H1 (cell line): Measurements from ENCODE around the gene CAPN6. TPM values are rescaled to one million over a fixed set of nuclear protein-coding genes. Genes with fewer than 3 reads are reported as not detected.

Experiments used
- CTCF ChIA-PET: fragments of 300-600 bp; sonication (Branson Sonifier 250); formaldehyde crosslinking; loops from one replicate; lab custom pipeline; 2021; ENCODE audit not compliant: partially characterized antibody; lab: Charles Lee
- POLR2A ChIA-PET: fragments of 300-600 bp; sonication (Branson Sonifier 250); formaldehyde crosslinking; loops from one replicate; lab custom pipeline; 2021; ENCODE audit warnings: inconsistent platforms; ENCODE audit not compliant: partially characterized antibody; lab: Charles Lee
- DNase-seq, 2 experiments: peaks; one replicate each; pipeline versions ENCODE4 v3.0.0 to v3.0.0-alpha.2; 2010 to 2022; ENCODE audit warnings: low spot score in 2 of 2, low read depth in 1 of 2, mixed read lengths in 1 of 2
- FAIRE-seq: peaks from 2 replicates; lab custom pipeline; 2011; peaks lifted over from hg19 to GRCh38; lab: Jason Lieb, UNC
- H2AFZ ChIP-seq: 2 replicates; pipeline ENCODE4 v1.8.1; 2012; ENCODE audit warnings: low read length, inconsistent platforms
- H2AK5ac ChIP-seq: 2 replicates; pipeline ENCODE4 v1.6.1; 2013; ENCODE audit warnings: low read depth, low read length
- H2BK120ac ChIP-seq: replicated peaks from 2 replicates; pipeline ENCODE3; 2013; ENCODE audit warnings: low read depth, low read length, inconsistent platforms
- H2BK12ac ChIP-seq: 2 replicates; pipeline ENCODE4 v1.6.1; 2013; ENCODE audit warnings: low read depth, low read length
- H2BK15ac ChIP-seq: 2 replicates; pipeline ENCODE4 v1.6.1; 2013; ENCODE audit warnings: low read length
- H2BK20ac ChIP-seq: 2 replicates; pipeline ENCODE4 v1.6.1; 2013; ENCODE audit warnings: low read length
- H2BK5ac ChIP-seq: 2 replicates; pipeline ENCODE4 v1.6.1; 2013; ENCODE audit warnings: low read depth, low read length
- H3K14ac ChIP-seq: 2 replicates; pipeline ENCODE4 v1.6.1; 2013; ENCODE audit warnings: inconsistent platforms; ENCODE audit not compliant: insufficient read length
- H3K18ac ChIP-seq: 2 replicates; pipeline ENCODE4 v1.6.1; 2013; ENCODE audit warnings: low read length; ENCODE audit errors: extremely low read depth
- H3K23ac ChIP-seq: 2 replicates; pipeline ENCODE4 v1.6.1; 2013; ENCODE audit warnings: inconsistent platforms; ENCODE audit not compliant: insufficient read length
- H3K23me2 ChIP-seq: 2 replicates; pipeline ENCODE4 v1.6.1; 2013; ENCODE audit warnings: low read depth, low read length
- H3K27ac ChIP-seq: 2 replicates; pipeline ENCODE4 v1.6.1; 2011; ENCODE audit warnings: low read depth, low read length, inconsistent platforms
- H3K27me3 ChIP-seq, 4 experiments: replicated peaks in 1 of 4; 1 replicate in 1 of 4; 2 replicates in 3 of 4; pipeline versions ENCODE4 v1.6.1 to v1.8.1; 2011 to 2013; ENCODE audit warnings: low read length in 3 of 4, mild to moderate bottlenecking in 3 of 4, inconsistent platforms in 2 of 4, mixed read lengths in 2 of 4, moderate library complexity in 1 of 4; ENCODE audit not compliant: control insufficient read depth in 3 of 4, insufficient read depth in 3 of 4; ENCODE audit errors: extremely low read depth in 1 of 4
- H3K36me3 ChIP-seq, 4 experiments: 2 replicates each; pipeline versions ENCODE4 v1.6.1 to v1.8.1; 2011 to 2013; ENCODE audit warnings: mild to moderate bottlenecking in 4 of 4, low read length in 3 of 4, moderate library complexity in 2 of 4, control low read depth in 1 of 4, inconsistent platforms in 1 of 4; ENCODE audit not compliant: insufficient read depth in 4 of 4, control insufficient read depth in 2 of 4
- H3K4ac ChIP-seq: replicated peaks from 2 replicates; pipeline ENCODE3; 2013; ENCODE audit warnings: low read length, low read depth, mixed read lengths, inconsistent platforms; ENCODE audit not compliant: insufficient read length
- H3K4me1 ChIP-seq, 4 experiments: replicated peaks in 1 of 4; 1 replicate in 1 of 4; 2 replicates in 3 of 4; pipeline versions ENCODE4 v1.6.1 to v1.8.1; 2011 to 2013; ENCODE audit warnings: low read length in 3 of 4, inconsistent platforms in 2 of 4, mixed read lengths in 1 of 4; ENCODE audit not compliant: insufficient read depth in 4 of 4, control insufficient read depth in 3 of 4
- H3K4me2 ChIP-seq, 2 experiments: 2 replicates each; pipeline versions ENCODE4 v1.6.1 to v1.8.1; 2011 to 2013; ENCODE audit warnings: low read depth in 2 of 2, low read length in 2 of 2, control low read depth in 1 of 2, inconsistent platforms in 1 of 2, mild to moderate bottlenecking in 1 of 2; ENCODE audit not compliant: insufficient read depth in 1 of 2
- H3K4me3 ChIP-seq, 4 experiments: fragments of 200-600, 300-600 bp in 1 of 4; sonication (generic), shearing (Covaris generic), sonication (Bioruptor Twin) in 1 of 4; 2 replicates each; pipeline versions ENCODE4 v1.5.1 to v1.8.1; 2011 to 2016; ENCODE audit warnings: low read length in 4 of 4, low read depth in 3 of 4, control low read depth in 2 of 4, inconsistent platforms in 2 of 4, mild to moderate bottlenecking in 2 of 4, mixed read lengths in 1 of 4, moderate library complexity in 1 of 4; ENCODE audit not compliant: insufficient read depth in 2 of 4; ENCODE audit errors: extremely low read depth in 1 of 4
- H3K56ac ChIP-seq: replicated peaks from 2 replicates; pipeline ENCODE3; 2013; ENCODE audit warnings: low read depth, mild to moderate bottlenecking, mixed read lengths, low read length, inconsistent platforms; ENCODE audit not compliant: insufficient read length
- H3K79me1 ChIP-seq: 2 replicates; pipeline ENCODE4 v1.6.1; 2013; ENCODE audit warnings: low read depth, low read length, control low read depth
- H3K79me2 ChIP-seq, 2 experiments: 2 replicates each; pipeline versions ENCODE4 v1.6.1 to v1.8.1; 2012 to 2013; ENCODE audit warnings: low read length in 2 of 2, mild to moderate bottlenecking in 2 of 2, inconsistent platforms in 1 of 2; ENCODE audit not compliant: insufficient read depth in 2 of 2, control insufficient read depth in 1 of 2
- H3K9ac ChIP-seq, 4 experiments: replicated peaks in 1 of 4; 1 replicate in 1 of 4; 2 replicates in 3 of 4; pipeline versions ENCODE4 v1.6.1 to v1.8.1; 2011 to 2013; ENCODE audit warnings: low read depth in 3 of 4, low read length in 3 of 4, control low read depth in 2 of 4, mild to moderate bottlenecking in 2 of 4, moderate library complexity in 2 of 4, inconsistent platforms in 1 of 4; ENCODE audit errors: extremely low read depth in 1 of 4
- H3K9me3 ChIP-seq, 2 experiments: 2 replicates each; pipeline versions ENCODE4 v1.6.1 to v1.8.1; 2012 to 2013; ENCODE audit warnings: mild to moderate bottlenecking in 2 of 2, moderate library complexity in 2 of 2, control low read depth in 1 of 2, inconsistent platforms in 1 of 2, low read depth in 1 of 2, low read length in 1 of 2, mixed read lengths in 1 of 2; ENCODE audit not compliant: insufficient read depth in 2 of 2
- H4K20me1 ChIP-seq, 2 experiments: replicated peaks in 1 of 2; 2 replicates each; pipeline versions ENCODE3 to v1.8.1; 2011 to 2013; ENCODE audit warnings: inconsistent platforms in 2 of 2, low read length in 2 of 2, mild to moderate bottlenecking in 1 of 2; ENCODE audit not compliant: insufficient read depth in 2 of 2, control insufficient read depth in 1 of 2
- H4K5ac ChIP-seq: 2 replicates; pipeline ENCODE4 v1.6.1; 2013; ENCODE audit warnings: low read length, low read depth, mixed read lengths, inconsistent platforms; ENCODE audit not compliant: insufficient read length
- H4K8ac ChIP-seq: 2 replicates; pipeline ENCODE4 v1.8.0; 2013; ENCODE audit warnings: mild to moderate bottlenecking, moderate library complexity, low read length, inconsistent platforms; ENCODE audit not compliant: insufficient read depth; ENCODE audit errors: extremely low read depth
- H4K91ac ChIP-seq: replicated peaks from 2 replicates; pipeline ENCODE3; 2013; ENCODE audit warnings: low read length, mixed read lengths, inconsistent platforms; ENCODE audit not compliant: insufficient read length
- JUND ChIP-seq: IDR thresholded peaks from 2 replicates; pipeline ENCODE4 v1.6.1; 2011; ENCODE audit warnings: mild to moderate bottlenecking, improper control_type of control experiment, low read length
- MAFK ChIP-seq: IDR thresholded peaks from 2 replicates; pipeline ENCODE4 v1.6.1; 2012; ENCODE audit warnings: low read depth, mild to moderate bottlenecking, improper control_type of control experiment, low read length
- SIN3A ChIP-seq, 2 experiments: IDR thresholded peaks in 1 of 2; conservative IDR thresholded peaks in 1 of 2; 2 replicates each; pipeline ENCODE4 v1.6.1; 2011 to 2012; ENCODE audit warnings: low read length in 2 of 2, improper control_type of control experiment in 1 of 2, low read depth in 1 of 2, mild to moderate bottlenecking in 1 of 2
- WGBS, 2 experiments: shearing (Covaris generic) in 1 of 2; methylation state at CpG; one replicate each; pipeline versions ENCODE4 v1.1.6 to v1.1.7; 2013 to 2015; ENCODE audit warnings: low lambda C conversion rate in 2 of 2, mixed read lengths in 2 of 2, inconsistent platforms in 1 of 2, low coverage in 1 of 2, missing lambda C conversion rate in 1 of 2; ENCODE audit not compliant: insufficient replicate concordance in 2 of 2, insufficient coverage in 1 of 2, insufficient read length in 1 of 2; ENCODE audit errors: extremely low coverage in 1 of 2, missing lambda C conversion rate in 1 of 2; 5-methylcytosine and 5-hydroxymethylcytosine counted together
- polyA plus RNA-seq, 7 experiments: library from polyadenylated mRNA; depleted of rRNA in 3 of 7; stranded (reverse) in 5 of 7; unstranded in 2 of 7; fragments of >200 nt in 5 of 7; fragments of 200-250 nt in 2 of 7; gene quantifications; 1 replicate in 5 of 7; 2 replicates in 1 of 7; 4 replicates in 1 of 7; pipeline versions ENCODE4 v1.2.1 to v1.2.3, GENCODE V29; 2011 to 2013; ENCODE audit warnings: missing spikeins in 2 of 7, mixed read lengths in 2 of 7
- total RNA-seq: library from RNA; stranded (reverse); fragmentation: NEBNext Ultra II Directional; extraction: Animal tissue kit (Norgen Biotek cat#: 25700); gene quantifications from 2 replicates; pipeline ENCODE4 v1.2.1, GENCODE V29; 2021

CAPN6 gene
- total and polyA plus RNA-seq, 2 of the 8 experiments (the other 6 are each of a cell fraction or from before 2014, with no cell fraction given), result 5.3 to 10.6 TPM

GRCh38 chrX:111254896-111255693, 15.2 kb downstream of the CAPN6 start:
- Histone ChIP-seq H3K27me3 (no peaks in the 10 kb centered on the region), H3K79me2 (no peaks in the 10 kb centered on the region), H3K4me3 (no peak overlapping the region), H2AK5ac (no peak overlapping the region), H3K4ac (no peak overlapping the region), H3K27ac (no peak overlapping the region), H4K91ac (no peak overlapping the region), H2BK120ac (no peak overlapping the region), H3K9me3 (peaks cover 0 to 3% of the 10 kb centered on the region in 2 experiments; a peak in 1 of 4 replicates), H3K23me2 (no peaks in the 10 kb centered on the region), H2BK12ac (no peak overlapping the region), H3K79me1 (no peaks in the 10 kb centered on the region), H3K4me2 (no peak overlapping the region), H3K36me3 (no peaks in the 10 kb centered on the region; a peak in 1 of 8 replicates), H3K9ac (no peak overlapping the region), H3K4me1 (no peaks in the 10 kb centered on the region), H2BK5ac (no peak overlapping the region), H3K23ac (no peak overlapping the region), H2BK15ac (no peak overlapping the region), H3K14ac (no peak overlapping the region), H4K20me1 (no peaks in the 10 kb centered on the region), H3K18ac (no peak overlapping the region), H4K8ac (no peak overlapping the region), H3K56ac (no peak overlapping the region), H2BK20ac (no peak overlapping the region), H2AFZ (no peak overlapping the region), H4K5ac (no peak overlapping the region)
- POLR2A ChIA-PET, result no interaction called here
- no peak for DNase-seq
- TF ChIP-seq JUND, result peak; percentile 69
- peak; percentile 67 for TF ChIP-seq MAFK
- TF ChIP-seq SIN3A (conservative IDR thresholded peaks at IDR 0.05 in 1 of 2, IDR thresholded peaks at IDR 0.05 in 1 of 2; ENCODE audit: low read depth in 1 of 2, low read length in 2 of 2), result no peak
- WGBS, 2 experiments, result 86% methylated on average over 7 of the region's 7 CpGs; no CpG with 5 or more reads in 1 of the 2 experiments
- CTCF ChIA-PET, result no interaction called here
- no peak for FAIRE-seq
